IMR-90 (cell line): ENCODE measurements around the gene MACC1.

ENCODE experiments used
- CTCF ChIP-seq: conservative IDR thresholded peaks from 2 replicates; pipeline ENCODE4 v1.5.1; 2012; ENCODE audit warnings: mild to moderate bottlenecking, low read depth, low read length, improper control_type of control experiment
- POLR2A ChIP-seq: IDR thresholded peaks from 2 replicates; pipeline ENCODE4 v1.6.1; 2012; ENCODE audit warnings: mild to moderate bottlenecking, low read depth, low read length
- RFX5 ChIP-seq: IDR thresholded peaks from 2 replicates; pipeline ENCODE4 v1.8.0; 2012; ENCODE audit warnings: low read depth, mild to moderate bottlenecking, low read length, moderate library complexity
- SMC3 ChIP-seq: fragments of 150-350 bp; IDR thresholded peaks from 2 replicates; pipeline ENCODE4 v1.6.1; 2016; ENCODE audit warnings: low read depth, mild to moderate bottlenecking, antibody characterized with exemption, low read length, moderate library complexity

GRCh38 chr7:20222219-20222828, 5.1 kb upstream of the MACC1 start:
- TF ChIP-seq CTCF (no peak), POLR2A (no peak), RFX5 (no peak), SMC3 (no peak)
